GM18505 (cell line): ENCODE measurements around the gene LMNA.
"Not testable (repeated sequence)": the region's sequence is repeated elsewhere in the genome, so short reads cannot be mapped to it uniquely, and the experiment has no call there.

Experiments
- ATAC-seq: cut with Tn5 transposase; IDR thresholded peaks from one replicate; pipeline ENCODE4 v1.9.1; 2021; ENCODE audit not compliant: unreplicated experiment
- POLR2A ChIP-seq: IDR thresholded peaks from 4 replicates; pipeline ENCODE4 v1.6.1; 2011; ENCODE audit warnings: borderline replicate concordance; ENCODE audit not compliant: insufficient read depth, insufficient read length; ENCODE audit errors: extremely low read depth

LMNA gene

DNA sequence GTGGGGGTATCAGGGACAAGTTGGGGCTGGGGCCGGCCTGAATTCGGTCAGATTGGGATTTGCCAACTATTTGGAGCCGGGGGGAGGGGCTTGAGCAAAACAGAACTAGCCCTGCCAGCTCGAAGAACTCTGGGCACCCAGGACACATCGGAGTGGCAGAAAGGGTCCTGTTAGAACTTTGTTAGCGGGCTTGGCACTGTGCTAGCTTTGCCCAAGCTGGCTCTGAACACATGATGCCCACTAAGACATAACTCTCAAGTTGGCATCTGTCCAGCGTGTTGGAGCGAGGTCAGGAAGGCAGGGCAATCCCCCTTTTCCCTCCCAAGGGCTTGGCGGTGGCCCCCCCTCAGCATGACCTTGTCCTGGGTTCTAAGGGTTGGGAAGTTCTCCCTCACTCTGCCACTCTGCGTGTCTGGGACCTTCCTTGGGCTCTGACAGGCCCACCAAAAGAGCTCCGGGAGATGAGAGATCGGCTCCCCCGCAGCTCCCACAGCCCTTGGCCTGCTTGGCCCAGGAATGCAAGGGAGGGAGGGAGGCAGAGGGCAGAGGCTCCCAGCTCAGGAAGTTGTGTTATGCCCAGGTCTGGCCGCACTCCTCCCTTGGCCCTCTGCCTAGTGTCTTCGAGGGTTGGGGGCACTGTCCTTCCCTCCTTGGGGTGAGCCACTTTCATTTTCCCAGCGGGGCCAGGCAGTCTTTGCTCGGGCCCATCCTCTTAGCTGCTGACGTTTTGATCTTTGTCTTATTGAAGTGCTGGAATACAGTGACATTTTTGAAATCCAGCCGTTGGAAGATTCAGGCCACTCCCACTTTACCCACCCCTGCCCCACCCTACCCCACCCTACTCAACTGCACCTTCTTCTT lies 1.2 kb downstream of the LMNA start:
- ATAC-seq = no peak
- TF ChIP-seq POLR2A = no peak

DNA sequence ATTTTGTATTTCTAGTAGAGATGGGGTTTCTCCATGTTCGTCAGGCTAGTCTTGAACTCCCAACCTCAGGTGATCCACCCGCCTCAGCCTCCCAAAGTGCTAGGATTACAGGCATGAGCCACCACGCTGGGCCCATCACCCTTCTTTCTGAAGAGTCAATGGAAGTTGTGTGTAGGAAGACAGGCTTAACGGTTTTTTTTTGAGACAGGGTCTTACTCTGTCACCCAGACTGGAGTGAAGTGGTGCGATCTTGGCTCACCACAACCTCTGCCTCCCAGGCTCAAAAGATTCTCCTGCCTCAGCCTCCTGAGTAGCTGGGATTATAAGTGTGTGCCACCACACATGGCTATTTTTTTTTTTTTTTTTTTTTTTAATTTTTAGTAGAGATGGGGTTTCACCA lies 2.2 kb downstream of the LMNA start:
- ATAC-seq = not testable (repeated sequence)

DNA sequence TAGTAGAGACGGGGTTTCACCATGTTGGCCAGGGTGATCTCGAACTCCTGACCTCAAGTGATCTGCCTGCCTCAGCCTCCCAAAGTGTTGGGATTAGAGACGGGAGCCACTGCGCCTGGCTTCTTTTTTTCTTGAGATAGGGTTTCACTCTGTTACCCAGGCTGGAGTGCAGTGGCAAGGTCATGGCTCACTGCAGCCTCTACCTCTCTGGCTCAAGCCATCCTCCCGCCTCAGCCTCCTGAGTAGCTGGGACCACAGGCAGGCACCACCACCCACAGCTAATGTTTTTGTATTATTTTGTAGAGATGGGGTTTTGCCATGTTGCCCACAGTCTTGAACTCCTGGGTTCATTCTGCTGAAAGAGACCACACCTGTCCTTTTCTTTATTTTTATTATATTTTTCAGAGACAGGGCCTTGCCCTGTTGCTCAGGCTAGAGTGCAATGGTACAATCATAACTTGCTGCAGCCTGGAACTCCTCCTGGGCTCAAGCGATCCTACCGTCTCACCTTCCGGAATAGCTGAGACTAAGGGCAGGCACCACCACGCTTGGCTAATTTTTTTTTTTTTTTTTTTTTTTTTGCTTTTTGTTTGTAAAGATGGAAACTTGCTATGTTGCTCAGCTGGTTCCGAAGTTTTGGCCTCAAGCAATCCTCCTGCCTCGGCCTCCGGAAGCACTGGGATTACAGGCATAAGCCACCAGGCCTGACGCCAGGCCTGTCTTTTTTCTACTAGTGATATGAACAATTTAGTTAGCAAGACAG lies 3.1 kb downstream of the LMNA start:
- TF ChIP-seq POLR2A = no peak
- no peak for ATAC-seq

DNA sequence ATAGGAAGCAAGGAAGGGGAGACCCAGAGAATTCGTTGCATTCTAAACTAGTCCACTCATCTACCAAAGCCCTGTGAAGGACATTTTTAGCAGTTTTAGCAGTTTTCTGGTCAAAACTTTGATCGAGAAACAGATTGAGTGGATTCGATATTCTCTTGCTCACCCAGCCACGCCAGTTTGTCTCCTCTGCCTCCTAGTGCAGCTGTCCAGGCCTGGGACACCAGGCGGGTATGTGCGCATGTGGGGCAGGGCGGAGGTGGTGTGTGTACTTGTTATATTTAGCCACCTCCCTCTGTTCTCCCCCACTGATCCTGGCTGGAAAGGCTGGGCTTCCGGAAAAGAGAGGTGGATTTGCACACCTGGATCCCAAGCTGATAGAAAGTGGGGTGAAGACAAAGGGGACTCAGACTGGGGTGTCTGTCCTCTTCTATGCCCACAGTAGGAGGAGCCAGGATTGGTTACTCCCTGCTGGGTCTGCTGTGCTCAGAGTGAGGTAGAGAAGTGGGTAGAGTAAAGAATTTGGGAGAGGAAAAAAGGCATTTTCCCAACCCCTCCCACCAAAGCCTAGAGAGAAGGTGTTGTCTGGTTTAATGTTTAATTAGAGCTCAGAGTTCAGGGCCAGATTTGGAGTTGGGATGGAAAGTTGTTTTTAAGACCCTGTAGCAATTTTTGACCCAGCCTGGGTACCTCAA lies 3.8 kb downstream of the LMNA start:
- TF ChIP-seq POLR2A = no peak
- no peak for ATAC-seq

DNA sequence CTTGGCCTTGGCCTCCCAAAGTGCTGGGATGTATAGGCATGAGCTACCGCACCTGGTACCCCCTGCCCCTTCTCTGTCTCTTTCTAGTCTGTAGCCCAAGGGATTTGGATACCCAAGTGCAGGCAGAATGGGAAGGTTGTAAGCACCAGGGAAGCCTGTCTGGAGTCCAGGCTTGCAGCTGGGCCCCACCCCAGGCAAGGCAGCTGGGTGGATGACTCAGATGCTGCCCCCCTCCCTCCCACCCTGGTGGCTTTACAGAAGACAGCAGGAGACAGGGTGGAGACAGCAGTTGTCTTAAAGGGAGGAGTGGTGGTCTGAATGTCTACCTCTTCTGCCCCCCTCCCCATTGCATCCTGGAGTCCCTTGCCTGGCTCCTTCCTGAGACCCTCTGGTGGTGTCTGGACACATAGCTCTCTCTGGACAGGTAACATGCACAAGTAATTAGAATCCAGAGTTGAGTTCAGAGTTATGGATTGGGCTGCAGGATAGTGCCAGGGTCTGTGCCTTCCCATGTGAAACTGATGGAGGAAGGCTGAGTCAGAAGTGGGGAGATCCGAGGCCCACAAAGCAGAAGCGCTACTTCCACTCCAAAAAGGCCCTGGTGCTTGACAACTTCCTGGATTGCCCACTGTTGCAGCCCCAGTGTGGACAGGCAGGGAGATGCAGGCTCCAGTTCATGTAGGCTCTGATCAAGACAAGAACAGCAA lies 5.1 kb downstream of the LMNA start:
- no peak for TF ChIP-seq POLR2A
- ATAC-seq = no peak

DNA sequence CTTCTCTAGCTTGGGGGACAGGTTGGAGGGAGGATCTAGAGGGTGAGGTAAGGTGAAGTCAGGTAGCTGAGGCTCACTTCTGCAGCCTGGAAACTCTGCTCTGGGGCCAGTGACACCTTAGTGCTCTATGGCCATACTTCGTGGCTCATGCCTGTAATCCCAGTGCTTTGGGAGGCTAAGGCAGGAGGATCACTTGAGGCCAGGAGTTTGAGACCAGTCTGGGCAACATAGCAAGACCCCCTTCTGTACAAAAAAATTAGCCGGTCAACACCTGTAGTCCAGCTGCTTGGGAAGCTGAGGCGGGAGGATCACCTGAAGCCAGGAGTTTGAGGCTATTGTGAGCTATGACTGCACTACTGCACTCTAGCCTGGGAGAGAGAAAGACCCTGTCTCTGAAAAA lies 5.8 kb downstream of the LMNA start:
- ATAC-seq = no peak
- TF ChIP-seq POLR2A = no peak

DNA sequence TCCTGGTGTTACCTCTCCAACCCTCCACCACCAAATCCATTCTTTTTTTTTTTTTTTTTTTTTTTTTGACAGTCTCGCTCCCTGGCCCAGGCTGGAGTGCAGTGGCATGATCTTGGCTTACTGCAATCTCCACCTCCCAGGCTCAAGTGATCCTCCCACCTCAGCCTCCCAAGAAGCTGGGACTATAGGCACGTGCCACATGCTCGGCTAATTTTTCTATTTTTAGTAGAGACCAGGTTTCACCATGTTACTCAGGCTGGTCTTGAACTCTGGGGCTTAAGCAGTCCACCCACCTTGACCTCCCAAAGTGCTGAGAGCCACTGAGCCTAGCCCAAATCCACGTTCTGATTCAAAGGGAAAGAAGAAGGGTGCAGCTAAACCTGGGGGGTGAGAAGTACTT lies 6.5 kb downstream of the LMNA start:
- ATAC-seq = not testable (repeated sequence)

DNA sequence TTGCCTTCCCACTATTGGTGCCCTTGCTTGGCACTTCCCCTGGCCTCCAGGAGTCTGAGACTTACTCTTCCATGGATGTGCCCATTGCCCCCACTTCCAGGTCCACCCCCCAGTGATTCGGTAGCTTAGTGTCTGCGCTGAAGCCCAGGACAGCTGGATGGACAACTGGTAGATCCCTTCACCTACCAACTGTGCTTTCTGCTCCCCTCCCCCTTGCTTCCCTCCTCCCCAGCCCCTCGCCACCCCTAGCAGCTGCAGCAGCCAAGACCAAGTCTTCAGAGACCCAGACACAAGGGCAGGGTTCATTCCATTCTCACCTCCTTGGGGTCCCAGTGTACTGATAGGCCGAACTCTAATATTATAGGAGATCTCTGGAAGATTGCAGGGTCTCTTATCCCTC lies 6.9 kb downstream of the LMNA start:
- TF ChIP-seq POLR2A = no peak
- no peak for ATAC-seq

DNA sequence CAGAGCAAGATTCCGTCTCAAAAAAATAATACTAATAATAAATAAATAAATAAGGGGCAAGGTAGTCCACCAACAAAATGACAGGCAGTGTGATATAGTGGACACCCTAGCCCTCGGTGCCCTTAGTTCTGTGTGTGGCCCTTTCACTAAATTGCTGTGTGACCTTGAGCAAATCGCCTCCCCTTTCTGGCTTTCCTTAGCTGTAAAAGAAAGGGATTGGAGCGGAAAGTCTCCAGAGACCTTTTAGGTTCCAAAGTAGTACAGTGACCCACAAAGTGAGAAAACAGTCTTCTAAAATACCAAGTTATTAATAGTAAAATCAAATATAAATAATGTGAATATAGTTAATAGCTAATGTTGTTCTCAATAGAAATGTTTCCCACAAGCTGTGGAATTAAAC lies 7.6 kb downstream of the LMNA start:
- ATAC-seq = no peak
- no peak for TF ChIP-seq POLR2A

DNA sequence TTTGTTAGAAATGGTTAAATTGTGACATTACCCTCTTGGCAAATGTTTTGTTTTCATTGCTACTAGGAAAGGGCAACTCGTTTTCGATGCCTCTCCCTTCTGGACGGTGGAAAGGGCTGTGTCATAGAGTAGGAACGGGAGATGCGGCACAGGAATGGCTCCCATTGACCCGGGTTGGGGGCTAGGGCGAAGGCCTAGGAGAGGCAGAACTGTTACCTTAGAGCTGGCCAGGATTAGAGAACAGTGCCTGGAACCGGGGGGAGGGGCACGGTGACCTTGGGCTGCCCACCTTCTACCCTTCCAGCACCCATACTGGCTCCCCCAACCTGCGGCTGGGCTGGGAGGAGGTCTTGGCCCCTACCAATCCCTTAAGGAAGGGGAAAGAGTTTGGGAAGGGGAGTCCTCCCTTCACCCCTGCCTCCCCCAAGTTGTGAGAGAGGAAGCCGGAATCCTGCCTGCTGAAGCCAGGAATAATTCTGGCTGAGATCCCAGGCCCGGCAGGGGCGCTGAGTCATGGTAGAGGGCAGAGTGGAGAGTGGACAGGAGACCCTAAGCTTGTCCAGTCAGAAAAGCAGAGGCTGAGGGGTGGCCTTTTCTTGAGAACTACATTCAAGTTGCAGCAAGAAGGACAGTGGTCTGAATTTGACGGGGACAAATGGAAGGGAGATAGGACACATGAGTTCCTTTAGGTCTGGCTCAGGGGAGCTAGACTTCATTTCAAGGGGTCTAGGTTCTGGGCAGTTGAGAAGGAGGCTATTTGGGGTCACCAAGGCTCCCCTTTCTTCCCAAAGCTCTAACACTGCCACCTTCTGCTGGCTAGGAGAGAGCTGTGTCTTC lies 8.2 kb downstream of the LMNA start:
- no peak for TF ChIP-seq POLR2A
- ATAC-seq = no peak

DNA sequence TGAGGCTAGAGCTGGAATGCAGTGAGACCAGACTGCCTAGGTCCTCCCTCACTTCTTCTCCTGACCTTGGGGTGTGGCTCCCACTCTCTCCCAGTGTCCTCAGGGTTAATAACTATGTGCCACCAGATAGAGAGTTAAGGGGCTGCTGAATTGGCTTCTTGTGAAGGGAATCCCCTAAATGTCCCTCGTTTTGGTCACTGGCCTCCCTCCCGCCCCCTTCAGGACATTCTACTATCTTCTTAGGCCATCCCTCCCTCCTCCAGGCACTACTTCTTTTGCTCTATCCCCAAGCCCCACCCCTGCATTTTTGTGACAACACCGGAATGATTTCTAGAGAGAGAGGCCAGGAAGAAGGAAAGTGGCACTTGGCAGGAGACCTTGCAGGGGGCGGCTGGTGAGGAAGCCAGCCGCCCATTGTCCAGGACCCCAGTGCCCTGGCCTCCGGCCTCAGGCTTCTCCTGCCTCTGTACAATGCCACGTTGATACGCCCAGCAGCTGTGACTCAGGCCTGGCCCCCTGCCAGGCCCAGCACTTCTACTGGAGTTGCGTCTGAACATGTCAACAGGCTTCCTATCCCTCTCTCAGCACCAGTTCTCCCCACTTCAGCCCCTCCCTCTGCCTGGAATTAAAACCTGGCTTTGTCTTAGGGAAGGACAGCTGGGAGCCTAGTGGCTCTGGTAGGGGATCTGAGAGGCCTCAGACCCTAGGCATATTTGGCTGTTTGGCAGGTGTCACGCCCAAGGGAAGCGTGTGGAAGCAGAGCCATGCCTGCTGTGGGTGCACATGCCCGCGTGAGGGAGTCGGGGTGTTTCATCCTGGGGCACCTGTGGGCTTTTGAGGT lies 9.1 kb downstream of the LMNA start:
- no peak for ATAC-seq
- no peak for TF ChIP-seq POLR2A
